Left kidney (tissue), 8 donors: ENCODE results near the gene GUF1. TPM values are rescaled to one million over a fixed set of nuclear protein-coding genes. Genes with fewer than 3 reads are reported as not detected.

ENCODE experiments used
- DNase-seq: peaks from one replicate; pipeline ENCODE4 v3.0.0-alpha.2; 2013
- long read RNA-seq, 8 donors: transcript quantifications; one replicate each; lab custom pipeline, GENCODE V29; 2026
- polyA plus RNA-seq: library from polyadenylated mRNA; unstranded; fragments of 120-200 nt; gene quantifications from one replicate; pipeline ENCODE4 v1.2.1, GENCODE V29; 2013; ENCODE audit not compliant: insufficient read length

The GUF1 gene, protein sequence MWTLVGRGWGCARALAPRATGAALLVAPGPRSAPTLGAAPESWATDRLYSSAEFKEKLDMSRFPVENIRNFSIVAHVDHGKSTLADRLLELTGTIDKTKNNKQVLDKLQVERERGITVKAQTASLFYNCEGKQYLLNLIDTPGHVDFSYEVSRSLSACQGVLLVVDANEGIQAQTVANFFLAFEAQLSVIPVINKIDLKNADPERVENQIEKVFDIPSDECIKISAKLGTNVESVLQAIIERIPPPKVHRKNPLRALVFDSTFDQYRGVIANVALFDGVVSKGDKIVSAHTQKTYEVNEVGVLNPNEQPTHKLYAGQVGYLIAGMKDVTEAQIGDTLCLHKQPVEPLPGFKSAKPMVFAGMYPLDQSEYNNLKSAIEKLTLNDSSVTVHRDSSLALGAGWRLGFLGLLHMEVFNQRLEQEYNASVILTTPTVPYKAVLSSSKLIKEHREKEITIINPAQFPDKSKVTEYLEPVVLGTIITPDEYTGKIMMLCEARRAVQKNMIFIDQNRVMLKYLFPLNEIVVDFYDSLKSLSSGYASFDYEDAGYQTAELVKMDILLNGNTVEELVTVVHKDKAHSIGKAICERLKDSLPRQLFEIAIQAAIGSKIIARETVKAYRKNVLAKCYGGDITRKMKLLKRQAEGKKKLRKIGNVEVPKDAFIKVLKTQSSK
- 34.6 TPM for polyA plus RNA-seq
- long read RNA-seq, donor 1, full-length matches to known transcripts = 2 of 2 reads
- long read RNA-seq, donor 1, partial matches to known transcripts = 0 of 2 reads
- long read RNA-seq, donor 1, other reads (novel, unspliced or antisense) = 0 of 2 reads
- long read RNA-seq, donor 2, full-length matches to known transcripts = 2 of 19 reads
- long read RNA-seq, donor 2, partial matches to known transcripts = 6 of 19 reads
- long read RNA-seq, donor 2, other reads (novel, unspliced or antisense) = 11 of 19 reads
- long read RNA-seq, donor 3, full-length matches to known transcripts = 1 of 11 reads
- long read RNA-seq, donor 3, partial matches to known transcripts = 0 of 11 reads
- long read RNA-seq, donor 3, other reads (novel, unspliced or antisense) = 10 of 11 reads
- long read RNA-seq, donor 4 = 0 reads
- long read RNA-seq, donor 5, full-length matches to known transcripts = 3 of 11 reads
- long read RNA-seq, donor 5, partial matches to known transcripts = 8 of 11 reads
- long read RNA-seq, donor 5, other reads (novel, unspliced or antisense) = 0 of 11 reads
- long read RNA-seq, donor 6, full-length matches to known transcripts = 5 of 10 reads
- long read RNA-seq, donor 6, partial matches to known transcripts = 0 of 10 reads
- long read RNA-seq, donor 6, other reads (novel, unspliced or antisense) = 5 of 10 reads
- long read RNA-seq, donor 7, full-length matches to known transcripts = 4 of 4 reads
- long read RNA-seq, donor 7, partial matches to known transcripts = 0 of 4 reads
- long read RNA-seq, donor 7, other reads (novel, unspliced or antisense) = 0 of 4 reads
- long read RNA-seq, donor 8, full-length matches to known transcripts = 1 of 1 reads
- long read RNA-seq, donor 8, partial matches to known transcripts = 0 of 1 reads
- long read RNA-seq, donor 8, other reads (novel, unspliced or antisense) = 0 of 1 reads

DNA sequence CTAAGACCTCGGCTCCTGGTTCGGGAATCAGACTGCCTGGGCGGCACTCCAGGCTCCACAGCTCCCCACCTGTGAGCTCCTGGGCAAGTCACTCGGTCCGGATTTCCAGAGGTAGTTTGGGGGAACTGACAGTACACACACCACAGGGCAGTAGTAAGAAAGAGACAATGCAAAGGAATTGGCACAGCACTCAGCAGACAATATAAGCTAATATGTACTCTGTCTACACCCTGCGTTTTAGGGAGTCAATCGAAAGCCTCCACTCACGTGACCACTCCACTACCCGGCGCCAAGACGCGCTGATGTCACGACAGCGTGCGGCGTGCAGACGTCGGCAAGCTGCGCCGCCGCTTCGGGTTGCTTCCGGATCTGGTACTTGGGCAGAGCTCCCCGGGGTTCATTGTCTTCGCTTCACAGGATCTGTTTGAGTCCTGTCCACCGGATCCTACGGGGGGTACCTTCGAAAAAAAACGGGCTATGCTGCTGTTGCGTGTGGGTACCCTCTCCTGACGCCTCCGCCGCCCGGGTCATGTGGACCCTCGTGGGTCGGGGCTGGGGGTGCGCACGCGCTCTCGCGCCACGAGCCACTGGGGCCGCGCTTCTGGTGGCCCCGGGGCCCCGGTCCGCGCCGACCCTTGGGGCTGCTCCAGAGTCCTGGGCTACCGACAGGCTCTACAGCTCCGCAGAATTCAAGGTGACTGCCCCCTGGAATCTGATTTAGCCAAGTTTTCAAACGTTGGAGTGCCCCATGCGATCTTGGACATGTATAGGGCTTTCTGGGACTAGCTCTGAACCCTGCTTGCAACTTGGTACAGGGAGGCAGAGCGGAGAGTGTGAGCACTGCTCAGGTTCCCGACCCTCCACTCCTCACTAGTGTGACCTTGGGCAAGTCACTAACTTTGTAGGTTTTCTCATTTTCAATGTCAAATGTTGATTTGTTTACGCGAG, at the start of gene GUF1:
GUF1 (plus strand) TSS at position 327 of the 948 bp plus-strand sequence; CDS start at position 530, 203 bp downstream.
- DNase-seq = peak; percentile 90

DNA sequence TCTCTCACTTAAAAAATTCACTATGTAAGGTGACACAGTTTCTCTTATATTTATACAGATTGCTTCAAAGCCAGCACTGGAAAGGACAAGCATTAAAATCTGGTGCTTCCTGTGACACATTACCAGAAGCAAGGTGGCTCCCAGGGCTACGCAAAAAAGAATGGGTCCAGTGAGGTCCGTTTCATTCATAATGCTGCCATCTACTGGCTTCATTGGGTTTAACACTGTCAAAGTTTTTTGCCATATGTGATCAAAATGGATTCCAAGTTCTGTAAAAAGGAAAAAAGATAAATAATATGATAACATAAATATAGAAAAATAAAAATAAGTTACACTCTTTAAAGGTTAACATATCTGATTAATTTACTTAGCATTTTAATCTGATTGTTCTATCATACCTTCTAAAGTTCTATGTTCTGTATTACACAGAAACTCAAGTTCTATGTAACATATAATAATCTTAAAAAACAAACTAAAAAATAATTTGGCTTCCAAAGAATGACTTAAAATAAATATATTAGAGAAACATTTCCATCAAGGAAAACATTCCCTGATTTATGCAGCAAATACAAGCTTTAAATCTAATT, 48.8 kb upstream of the GUF1 start:
- peak; percentile 46 for DNase-seq

DNA sequence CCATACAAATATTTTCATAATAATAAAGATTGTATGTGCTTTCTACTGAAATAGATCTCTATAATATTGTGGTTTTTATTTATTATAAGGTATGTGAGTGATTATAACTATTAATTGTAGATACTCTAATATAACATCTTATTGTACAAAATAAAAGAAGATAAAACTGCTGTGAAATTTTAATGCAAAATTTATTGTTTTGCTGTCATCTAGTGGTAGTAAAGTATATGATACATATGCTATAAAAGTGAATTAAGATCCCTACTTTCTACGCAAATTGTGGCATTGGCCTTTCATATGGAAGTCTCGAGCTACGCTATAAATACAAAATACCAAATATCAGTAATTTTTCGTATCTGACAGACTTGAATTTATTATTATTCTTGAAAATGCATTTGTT, 46.1 kb upstream of the GUF1 start:
- DNase-seq = no peak

DNA sequence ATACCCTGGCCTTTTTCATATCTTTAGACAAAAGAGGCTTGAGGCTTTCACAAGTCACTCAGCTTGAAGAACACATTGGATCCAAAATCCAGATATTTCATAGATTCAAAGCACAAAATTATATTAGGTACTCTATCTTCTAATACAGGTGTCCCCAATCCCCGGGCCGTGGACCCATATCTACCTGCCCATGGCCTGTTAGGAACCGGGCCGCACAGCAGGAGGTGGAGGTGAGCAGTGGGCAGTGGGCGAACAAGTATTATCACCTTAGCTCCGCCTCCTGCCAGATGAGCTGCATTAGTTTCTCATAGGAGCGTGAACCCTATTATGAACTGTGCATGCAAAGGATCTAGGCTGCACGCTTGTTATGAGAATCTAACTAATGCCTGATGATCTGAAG, 45.5 kb upstream of the GUF1 start:
- no peak for DNase-seq

DNA sequence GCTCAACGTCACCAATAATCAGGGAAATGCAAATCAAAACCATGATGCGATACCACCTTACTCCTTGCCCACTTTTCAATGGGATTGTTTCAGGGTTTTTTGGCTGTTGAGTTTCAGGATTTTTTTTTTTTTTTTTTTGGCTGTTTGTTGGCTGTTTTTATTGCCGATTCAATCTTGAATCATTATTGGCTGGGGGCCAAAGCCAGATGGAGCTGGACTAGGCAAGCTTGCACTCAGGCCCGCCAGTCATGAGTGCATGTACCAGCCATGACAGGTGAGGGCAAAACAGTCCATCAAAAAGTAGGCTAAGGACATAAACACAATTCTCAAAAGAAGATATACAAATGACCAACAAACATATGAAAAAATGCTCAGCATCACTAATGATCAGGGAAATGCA, 40.1 kb upstream of the GUF1 start:
- no peak for DNase-seq

DNA sequence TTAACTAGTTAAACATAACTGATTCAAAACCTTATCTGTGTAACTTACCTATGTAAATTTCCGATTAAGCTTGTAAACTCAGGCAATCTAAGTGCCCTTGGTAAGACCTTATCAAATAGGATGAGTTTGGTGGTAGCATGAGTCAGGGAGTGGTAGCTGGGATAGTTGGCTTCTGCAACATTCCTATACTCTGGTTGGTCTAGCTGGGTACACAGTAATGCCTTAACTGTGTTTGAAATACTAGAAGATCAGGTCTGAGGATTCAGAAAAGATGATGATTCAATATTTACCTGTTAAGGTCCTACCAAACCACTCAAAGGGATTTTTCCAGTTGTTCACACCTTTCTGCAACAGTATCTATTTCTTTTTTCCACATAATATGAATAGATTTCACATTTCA, 32.1 kb upstream of the GUF1 start:
- DNase-seq = no peak

DNA sequence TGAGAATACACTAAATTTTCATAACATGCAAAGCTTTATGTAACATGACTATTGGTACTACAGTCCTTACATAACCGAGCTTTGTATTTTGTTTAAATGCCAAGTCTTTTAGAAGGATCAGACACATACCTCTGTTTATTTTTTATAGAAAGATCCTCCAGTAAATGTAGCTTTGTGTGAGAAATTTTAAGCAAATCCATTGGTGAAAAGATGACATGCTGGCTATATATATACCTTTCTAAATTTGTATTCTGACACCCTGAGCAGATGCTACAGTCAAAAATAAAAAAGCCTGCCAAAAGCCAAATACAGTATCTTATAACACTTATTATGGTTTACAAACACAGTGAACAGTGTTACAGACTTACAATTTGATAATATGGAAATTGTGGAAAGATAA, 26.8 kb upstream of the GUF1 start, which contains the start of gene YIPF7:
YIPF7 (minus strand) TSS at position 201 of the 400 bp plus-strand sequence. CDS start 1,525 bp downstream, outside the sequence.
- no peak for DNase-seq

DNA sequence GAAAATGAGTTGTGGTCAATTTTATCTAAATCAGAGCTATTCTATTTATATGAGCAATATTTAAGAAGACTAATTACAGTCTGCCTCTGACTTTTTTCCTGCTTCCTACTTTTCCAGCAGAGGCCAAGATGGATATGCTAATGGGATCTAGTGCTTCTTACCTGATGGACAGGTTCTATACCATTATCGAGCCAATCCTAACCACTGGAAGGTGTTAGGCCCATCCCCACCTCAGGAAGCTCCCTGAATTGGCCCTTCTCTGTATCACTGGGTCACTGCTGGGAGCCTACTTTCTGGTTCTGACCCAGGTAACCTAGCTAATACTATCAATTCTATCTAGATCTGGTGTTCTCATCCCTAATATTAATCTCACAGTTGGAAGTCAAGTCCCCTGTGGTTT, 26.2 kb upstream of the GUF1 start:
- DNase-seq = no peak

DNA sequence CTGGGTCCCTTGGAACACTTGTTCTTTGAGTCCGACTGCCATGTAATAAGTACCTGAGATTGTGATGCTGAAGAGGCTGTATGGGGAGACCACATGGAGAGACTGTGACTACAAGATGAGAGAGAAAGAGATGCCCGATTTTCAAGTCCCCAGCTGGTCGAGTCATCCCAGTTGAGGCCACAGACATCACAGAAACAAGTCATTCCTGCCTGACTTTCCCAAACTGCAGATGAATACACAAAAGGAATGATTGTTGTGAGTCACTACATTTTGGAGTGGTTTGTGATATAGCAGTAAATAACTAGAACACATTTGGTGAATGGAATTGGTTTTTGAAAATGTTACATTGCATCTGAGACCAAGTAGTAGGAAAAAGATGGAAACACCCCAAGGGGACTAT, 17.8 kb upstream of the GUF1 start:
- DNase-seq = no peak

DNA sequence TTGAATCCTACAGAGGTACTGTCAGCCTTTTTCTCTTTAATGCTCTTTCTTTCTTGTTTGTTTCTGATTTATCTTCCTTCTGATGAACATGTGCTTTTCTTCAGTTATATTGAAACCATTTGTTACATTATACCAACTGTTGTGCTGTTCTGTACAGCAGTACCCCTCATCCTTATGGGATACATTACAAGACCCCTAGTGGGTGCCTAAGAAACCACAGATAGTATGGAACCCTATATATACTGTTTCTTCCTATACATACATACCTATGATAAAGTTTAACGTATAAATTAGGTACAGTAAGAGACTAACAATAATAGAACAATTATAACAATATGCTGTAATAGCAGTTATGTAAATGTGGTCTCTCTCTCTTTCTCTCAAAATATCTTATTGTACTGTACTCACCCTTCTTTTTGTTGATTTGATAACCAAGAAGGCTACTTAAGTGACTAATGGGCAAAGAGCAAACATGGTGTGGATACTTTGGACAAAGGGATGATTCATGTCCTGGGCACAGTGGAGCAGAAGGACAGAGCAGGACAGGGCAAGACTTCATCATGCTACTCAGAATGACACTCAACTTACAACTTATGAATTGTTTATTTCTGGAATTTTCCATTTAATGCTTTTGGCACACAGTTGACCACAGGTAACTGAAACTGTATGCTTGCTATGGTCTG, 16.1 kb upstream of the GUF1 start:
- no peak for DNase-seq

DNA sequence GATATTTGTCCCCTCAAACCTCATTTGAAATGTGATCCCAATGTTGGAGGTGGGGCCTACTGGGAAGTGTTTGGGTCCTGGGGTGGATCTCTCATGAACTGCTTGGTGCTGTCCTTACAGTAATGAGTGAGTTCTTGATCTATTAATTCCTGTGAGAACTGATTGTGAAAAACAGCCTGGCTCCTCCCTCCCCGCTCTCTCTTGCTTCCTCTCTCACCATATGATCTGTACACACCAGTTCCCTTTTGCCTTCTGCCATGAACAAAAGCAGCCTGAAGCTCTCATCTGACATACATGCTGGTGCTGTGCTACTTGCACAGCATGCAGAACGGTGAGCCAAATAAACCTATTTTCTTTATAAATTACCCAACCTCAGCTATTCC, 15.6 kb upstream of the GUF1 start:
- no peak for DNase-seq

DNA sequence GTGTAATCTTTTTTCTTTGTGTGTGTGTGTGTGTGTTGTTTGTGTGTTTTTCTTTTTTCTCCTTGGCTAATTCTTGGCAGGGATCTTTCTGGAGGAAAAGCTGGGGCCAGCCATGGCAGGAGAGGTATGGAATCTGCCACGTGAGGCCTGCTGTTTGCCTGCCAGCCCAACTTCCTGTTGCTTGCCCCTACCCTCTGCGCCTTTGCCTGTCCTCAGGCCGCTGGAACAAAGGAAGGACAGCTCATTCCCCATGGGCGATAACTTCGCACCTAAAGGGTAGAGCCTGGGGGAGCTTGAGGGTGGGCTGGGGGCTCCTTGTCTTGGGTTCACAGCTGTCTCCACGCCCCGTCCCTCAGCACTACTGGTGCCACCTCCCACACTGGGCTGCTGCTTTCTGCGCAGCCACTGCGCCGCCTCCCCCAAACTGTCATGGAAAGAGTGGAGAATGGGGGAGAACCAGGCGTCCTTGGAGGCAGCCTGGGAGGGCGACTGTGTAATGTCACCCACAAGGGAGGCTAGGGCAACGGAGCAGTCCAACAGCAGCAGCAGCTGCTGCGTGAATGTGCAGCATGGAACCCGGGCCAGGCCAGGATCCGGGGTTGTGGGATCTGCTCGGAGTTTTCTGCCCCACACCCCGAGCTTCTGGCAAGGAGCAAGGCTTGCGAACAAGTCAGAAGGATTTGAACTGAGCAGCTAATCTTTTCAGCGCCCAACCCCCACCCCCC, 14.5 kb upstream of the GUF1 start:
- no peak for DNase-seq

DNA sequence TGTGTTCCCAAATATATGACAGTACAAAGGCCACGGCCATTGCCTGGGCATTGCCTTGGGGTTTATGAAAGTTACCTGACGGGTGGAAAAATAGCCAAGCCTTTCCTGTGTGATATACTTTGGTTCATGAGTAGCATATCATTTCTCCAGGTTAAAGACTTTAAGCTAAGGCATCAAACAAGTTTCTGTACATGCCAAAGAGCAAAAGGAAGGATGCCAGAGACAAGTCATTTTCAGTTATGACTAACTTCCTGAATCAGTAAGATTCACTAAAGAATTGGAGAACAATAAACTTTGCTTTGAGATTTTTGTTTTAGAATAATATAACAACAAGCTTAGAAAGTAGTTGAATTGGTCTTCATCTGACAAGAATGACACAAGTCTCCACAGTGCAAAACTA, 9.7 kb upstream of the GUF1 start:
- DNase-seq = no peak

DNA sequence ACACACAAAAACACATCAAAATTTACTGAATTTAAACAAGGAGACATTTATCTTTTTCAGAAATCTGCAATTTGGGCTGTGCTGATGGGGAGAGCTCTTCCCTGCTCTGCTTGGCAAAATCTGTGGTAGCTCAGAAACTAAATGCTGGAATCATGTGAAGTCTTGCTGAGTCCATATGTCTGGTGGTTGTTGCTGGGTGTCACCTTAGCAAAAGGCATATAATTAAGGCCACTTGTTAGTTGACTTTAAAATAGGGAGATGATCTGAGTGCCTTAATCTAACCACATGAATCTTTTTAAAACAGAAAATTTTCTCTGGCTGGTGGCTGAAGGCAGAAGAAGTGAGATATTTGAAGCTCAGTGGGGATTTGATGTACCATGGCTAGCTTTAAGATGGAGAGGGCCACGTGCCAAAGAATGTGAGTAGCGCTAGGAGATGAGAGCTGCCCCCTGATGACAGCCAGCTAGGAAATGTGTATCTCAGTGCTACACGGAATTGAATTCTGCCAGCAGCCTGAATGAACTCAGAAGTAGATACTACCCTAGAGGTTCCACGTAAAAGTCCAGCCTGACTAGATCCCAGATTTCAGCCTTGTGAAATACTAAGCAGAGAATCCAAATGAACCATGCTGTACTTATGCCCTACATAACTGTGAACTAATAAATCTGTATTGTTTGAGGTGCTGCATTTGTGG, 7.6 kb upstream of the GUF1 start:
- no peak for DNase-seq

DNA sequence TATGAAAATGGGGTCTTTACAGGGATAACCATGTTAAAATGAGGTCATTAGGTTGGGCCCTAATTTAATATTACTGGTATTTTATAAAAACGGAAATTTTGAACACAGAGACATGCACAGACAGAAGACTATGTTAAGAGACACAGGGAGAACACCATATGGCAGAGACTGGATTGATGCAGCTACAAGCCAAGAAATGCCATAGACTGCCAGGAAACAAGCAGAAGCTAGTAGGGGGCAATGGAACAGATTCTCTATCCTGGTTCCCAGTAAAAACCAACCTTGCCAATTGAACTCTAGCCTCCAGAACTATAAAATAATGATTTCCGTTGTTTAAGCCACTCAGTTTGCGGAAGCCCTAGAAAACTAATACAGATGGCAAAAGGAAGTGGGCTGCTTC, 6.6 kb upstream of the GUF1 start:
- DNase-seq = no peak

DNA sequence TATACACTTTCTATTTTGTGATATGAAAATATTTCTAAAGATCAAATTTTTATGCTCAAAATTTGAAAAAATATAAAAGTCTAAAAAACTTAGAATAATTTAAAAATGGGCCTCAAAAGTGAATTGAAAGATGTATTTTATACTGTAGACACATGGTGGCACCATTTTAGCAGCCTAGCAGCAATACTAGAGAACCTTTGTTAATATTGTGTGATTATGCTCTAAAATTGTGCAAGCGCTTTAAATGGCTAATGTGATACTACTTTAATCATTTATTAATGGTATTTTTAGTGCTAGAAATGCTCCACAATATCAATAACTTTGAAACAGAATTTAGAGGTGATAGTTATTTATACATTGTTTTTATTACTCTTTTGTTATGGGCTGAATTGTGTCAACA, 3.7 kb upstream of the GUF1 start:
- no peak for DNase-seq

DNA sequence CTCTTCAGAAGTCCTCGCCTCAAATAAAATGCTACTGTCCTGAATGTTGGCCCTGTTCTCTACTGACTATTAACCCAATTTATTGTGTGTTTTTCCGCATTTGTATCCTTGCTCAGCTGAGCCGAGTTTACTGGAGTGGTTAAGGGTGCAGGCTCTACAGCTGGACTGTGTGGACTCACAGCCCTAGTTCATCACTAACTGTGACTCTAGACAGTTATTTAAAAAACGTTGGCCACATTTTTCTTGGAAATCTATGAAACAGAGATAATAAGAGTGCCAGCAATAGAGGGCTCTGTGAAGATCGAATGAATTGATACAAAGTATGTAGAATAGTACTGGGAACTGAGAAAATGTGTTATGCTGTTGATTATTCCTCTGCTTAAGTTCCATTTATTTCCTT, 2.9 kb upstream of the GUF1 start:
- DNase-seq = no peak

DNA sequence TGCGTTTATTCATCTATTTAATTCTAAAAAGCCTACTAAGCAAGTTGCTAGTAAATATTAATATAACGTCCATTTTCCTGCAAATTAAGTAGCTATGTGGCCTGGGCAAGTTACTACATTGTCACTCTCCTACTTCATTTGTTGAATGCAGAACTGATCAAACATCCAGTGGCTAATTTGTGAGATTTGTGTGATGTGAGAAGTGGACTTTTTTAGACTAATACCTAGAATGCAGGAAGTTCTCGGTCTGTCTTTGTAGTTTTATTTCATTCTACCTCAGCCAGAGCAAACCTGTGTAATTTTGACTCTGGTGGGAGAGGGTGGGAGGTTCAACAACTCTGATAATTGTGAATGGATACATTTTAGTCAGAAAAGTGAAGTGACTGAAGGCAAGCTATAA, 840 bp downstream of the GUF1 start:
- no peak for DNase-seq
